H9 (cell line): ENCODE results near the gene SDR42E1. TPM values are rescaled to one million over a fixed set of nuclear protein-coding genes. Genes with fewer than 3 reads are reported as not detected.

Experiments
- DNase-seq: peaks from one replicate; pipeline ENCODE4 v3.0.0-alpha.2; 2017
- H2AFZ ChIP-seq: one replicate; pipeline ENCODE4 v1.6.1; 2013; ENCODE audit warnings: mild to moderate bottlenecking, low read length, control low read depth, moderate library complexity
- H2AK5ac ChIP-seq: 2 replicates; pipeline ENCODE4 v1.6.1; 2013; ENCODE audit warnings: low read length, control low read depth, mixed read lengths; ENCODE audit not compliant: insufficient read length
- H2BK120ac ChIP-seq: one replicate; pipeline ENCODE4 v1.6.1; 2013; ENCODE audit warnings: low read depth, mild to moderate bottlenecking, low read length, control low read depth, inconsistent platforms; ENCODE audit not compliant: poor library complexity, severe bottlenecking
- H2BK12ac ChIP-seq: 2 replicates; pipeline ENCODE4 v1.6.1; 2013; ENCODE audit warnings: low read length, control low read depth, mixed read lengths, low read depth; ENCODE audit not compliant: insufficient read length
- H2BK15ac ChIP-seq: 2 replicates; pipeline ENCODE4 v1.6.1; 2013; ENCODE audit warnings: low read depth, low read length, control low read depth
- H2BK20ac ChIP-seq: one replicate; pipeline ENCODE4 v1.6.1; 2013; ENCODE audit warnings: low read depth, mild to moderate bottlenecking, low read length, control low read depth, inconsistent platforms; ENCODE audit not compliant: poor library complexity, severe bottlenecking
- H2BK5ac ChIP-seq: 2 replicates; pipeline ENCODE4 v1.6.1; 2013; ENCODE audit warnings: low read length, control low read depth, mixed read lengths; ENCODE audit not compliant: insufficient read length
- H3K14ac ChIP-seq: 2 replicates; pipeline ENCODE4 v1.6.1; 2013; ENCODE audit warnings: low read length, control low read depth; ENCODE audit not compliant: insufficient read depth
- H3K18ac ChIP-seq: 2 replicates; pipeline ENCODE4 v1.6.1; 2013; ENCODE audit warnings: low read depth, mild to moderate bottlenecking, mixed read lengths, low read length, control low read depth; ENCODE audit not compliant: insufficient read length
- H3K23ac ChIP-seq: 2 replicates; pipeline ENCODE4 v1.6.1; 2013; ENCODE audit warnings: low read length, control low read depth, mixed read lengths, low read depth; ENCODE audit not compliant: insufficient read length
- H3K23me2 ChIP-seq: 2 replicates; pipeline ENCODE4 v1.6.1; 2013; ENCODE audit warnings: low read depth, mild to moderate bottlenecking, mixed read lengths, low read length, control low read depth; ENCODE audit not compliant: insufficient read length, poor library complexity, severe bottlenecking
- H3K27ac ChIP-seq: 2 replicates; pipeline ENCODE4 v1.5.1; 2013; ENCODE audit warnings: low read length, control low read depth, mixed read lengths, low read depth; ENCODE audit not compliant: insufficient read length
- H3K27me3 ChIP-seq: 2 replicates; pipeline ENCODE4 v1.6.1; 2013; ENCODE audit warnings: low read length, control low read depth, inconsistent platforms; ENCODE audit not compliant: insufficient read depth
- H3K4ac ChIP-seq: 2 replicates; pipeline ENCODE4 v1.6.1; 2013; ENCODE audit warnings: low read depth, mild to moderate bottlenecking, control low read depth, inconsistent platforms, low read length, moderate library complexity
- H3K4me1 ChIP-seq: 2 replicates; pipeline ENCODE4 v1.6.1; 2013; ENCODE audit warnings: low read length, control low read depth, inconsistent platforms; ENCODE audit not compliant: insufficient read depth
- H3K4me2 ChIP-seq: 2 replicates; pipeline ENCODE4 v1.6.1; 2013; ENCODE audit warnings: low read length, control low read depth, mixed read lengths; ENCODE audit not compliant: insufficient read length, insufficient read depth
- H3K56ac ChIP-seq: 2 replicates; pipeline ENCODE4 v1.6.1; 2013; ENCODE audit warnings: low read depth, mild to moderate bottlenecking, mixed read lengths, low read length, control low read depth; ENCODE audit not compliant: insufficient read length
- H3K79me1 ChIP-seq: 2 replicates; pipeline ENCODE4 v1.6.1; 2013; ENCODE audit warnings: low read depth, mild to moderate bottlenecking, moderate library complexity, low read length, control low read depth, inconsistent platforms; ENCODE audit not compliant: insufficient read depth, poor library complexity, severe bottlenecking
- H3K79me2 ChIP-seq: 2 replicates; pipeline ENCODE4 v1.6.1; 2013; ENCODE audit warnings: low read length, control low read depth, inconsistent platforms; ENCODE audit not compliant: insufficient read depth
- H3K9ac ChIP-seq: 2 replicates; pipeline ENCODE4 v1.6.1; 2013; ENCODE audit warnings: low read length, control low read depth, mixed read lengths; ENCODE audit not compliant: insufficient read length; ENCODE audit errors: extremely low read depth
- H3K9me3 ChIP-seq: one replicate; pipeline ENCODE4 v1.6.1; 2013; ENCODE audit warnings: low read depth, low read length, inconsistent platforms; ENCODE audit not compliant: control insufficient read depth
- H3T11ph ChIP-seq: one replicate; pipeline ENCODE4 v1.6.1; 2013; ENCODE audit warnings: mild to moderate bottlenecking, low read length, control low read depth, inconsistent platforms
- H4K20me1 ChIP-seq: one replicate; pipeline ENCODE4 v1.6.1; 2013; ENCODE audit not compliant: control insufficient read depth, insufficient read length, insufficient read depth
- H4K5ac ChIP-seq: 2 replicates; pipeline ENCODE4 v1.6.1; 2013; ENCODE audit warnings: low read depth, mild to moderate bottlenecking, mixed read lengths, low read length, control low read depth; ENCODE audit not compliant: insufficient read length
- H4K8ac ChIP-seq: replicated peaks from 2 replicates; pipeline ENCODE4 v1.6.1; 2013; ENCODE audit warnings: low read length, control low read depth, mixed read lengths, low read depth; ENCODE audit not compliant: insufficient read length
- H4K91ac ChIP-seq: 2 replicates; pipeline ENCODE4 v1.6.1; 2013; ENCODE audit warnings: low read depth, mild to moderate bottlenecking, moderate library complexity, mixed read lengths, low read length, control low read depth; ENCODE audit not compliant: insufficient read length
- H3K27ac Mint-ChIP-seq, 3 experiments: 2 replicates in 2 of 3; 3 replicates in 1 of 3; pipeline ENCODE4 v1.8.0; 2020 to 2021; ENCODE audit warnings: mixed read lengths in 3 of 3, mild to moderate bottlenecking in 1 of 3, moderate library complexity in 1 of 3
- H3K27me3 Mint-ChIP-seq: 2 replicates; pipeline ENCODE4 v1.8.0; 2021; ENCODE audit warnings: low read depth, mild to moderate bottlenecking, moderate library complexity, mixed read lengths
- H3K36me3 Mint-ChIP-seq, 3 experiments: 2 replicates in 2 of 3; 3 replicates in 1 of 3; pipeline ENCODE4 v1.8.0; 2020 to 2021; ENCODE audit warnings: low read depth in 3 of 3, mixed read lengths in 3 of 3; ENCODE audit not compliant: insufficient read depth in 1 of 3
- H3K4me1 Mint-ChIP-seq, 2 experiments: 2 replicates each; pipeline ENCODE4 v1.8.0; 2020; ENCODE audit warnings: mixed read lengths in 2 of 2
- H3K4me3 Mint-ChIP-seq, 2 experiments: 2 replicates in 1 of 2; 3 replicates in 1 of 2; pipeline ENCODE4 v1.8.0; 2020 to 2021; ENCODE audit warnings: mild to moderate bottlenecking in 2 of 2, mixed read lengths in 2 of 2, moderate library complexity in 1 of 2
- H3K9me3 Mint-ChIP-seq, 2 experiments: 2 replicates in 1 of 2; 3 replicates in 1 of 2; pipeline ENCODE4 v1.8.0; 2020; ENCODE audit warnings: mild to moderate bottlenecking in 2 of 2, mixed read lengths in 2 of 2, moderate library complexity in 1 of 2
- WGBS: extraction: QIAGEN DNeasy Blood & Tissue Kit; methylation state at CpG from one replicate; pipeline ENCODE4 v1.1.7; 2013; ENCODE audit warnings: missing lambda C conversion rate, low lambda C conversion rate, mixed read lengths; ENCODE audit not compliant: insufficient read length; ENCODE audit errors: extremely low coverage; 5-methylcytosine and 5-hydroxymethylcytosine counted together
- total RNA-seq: library from RNA; stranded (reverse); gene quantifications from 2 replicates; pipeline ENCODE4 v1.2.1, GENCODE V29; 2021
- TF ChIP-seq, protein P1 (sequence below): fragments of 200-600 bp; sonication (generic); conservative IDR thresholded peaks from 3 replicates; pipeline ENCODE4 v1.8.0; 2021; ENCODE audit warnings: antibody characterized with exemption, mild to moderate bottlenecking

SDR42E1 gene
- total RNA-seq, 1 experiment from 2014 or later = not detected

DNA sequence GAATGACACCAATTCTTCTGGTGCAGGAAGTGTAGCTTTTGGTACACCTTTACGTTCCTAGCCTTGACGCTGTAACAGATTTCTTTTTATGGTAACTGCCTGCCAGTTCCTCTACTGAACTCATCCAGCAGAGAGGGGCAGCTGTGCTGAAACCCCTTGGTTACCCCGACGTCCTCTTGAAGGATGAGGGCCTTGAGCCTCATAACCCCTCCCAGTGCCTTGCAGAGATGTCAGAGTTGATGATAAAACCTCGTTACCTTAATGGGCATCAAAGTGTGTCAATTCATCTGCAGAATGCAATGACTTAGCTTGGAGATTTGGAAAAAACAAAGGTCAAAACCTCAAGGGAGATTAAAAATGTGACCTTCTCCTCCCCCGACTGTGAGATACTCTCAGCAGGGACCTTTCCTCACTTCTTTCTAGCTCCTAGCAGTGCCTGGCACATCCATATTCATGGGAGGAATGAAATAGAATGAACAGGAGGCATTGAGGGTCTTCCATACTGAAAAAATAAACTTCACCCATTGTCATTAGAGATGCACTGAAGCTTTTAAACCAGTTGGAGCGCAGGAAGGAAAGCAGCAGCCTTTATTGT, 69.2 kb downstream of the SDR42E1 start:
- Histone ChIP-seq H4K91ac (no peak overlapping the region), H4K8ac (no peak overlapping the region), H3K23ac (no peak overlapping the region), H3K4me1 (peaks cover 13% of the 10 kb centered on the region; the same call in 1 of the 2 replicates), H3K9ac (no peak overlapping the region), H2BK15ac (no peak overlapping the region), H3K79me2 (no peaks in the 10 kb centered on the region), H3K18ac (no peak overlapping the region), H2AK5ac (no peak overlapping the region), H3T11ph (no peak overlapping the region), H3K4me2 (no peak overlapping the region), H3K27ac (no peak overlapping the region), H2BK5ac (no peak overlapping the region), H4K20me1 (no peaks in the 10 kb centered on the region), H4K5ac (no peak overlapping the region), H3K14ac (no peak overlapping the region), H3K27me3 (no peaks in the 10 kb centered on the region), H3K79me1 (no peaks in the 10 kb centered on the region), H2AFZ (no peak overlapping the region), H2BK120ac (no peak overlapping the region), H3K23me2 (no peaks in the 10 kb centered on the region), H3K56ac (no peak overlapping the region), H3K4ac (no peak overlapping the region), H3K9me3 (no peaks in the 10 kb centered on the region), H2BK20ac (no peak overlapping the region), H2BK12ac (no peak overlapping the region)
- TF ChIP-seq, protein P1, sequence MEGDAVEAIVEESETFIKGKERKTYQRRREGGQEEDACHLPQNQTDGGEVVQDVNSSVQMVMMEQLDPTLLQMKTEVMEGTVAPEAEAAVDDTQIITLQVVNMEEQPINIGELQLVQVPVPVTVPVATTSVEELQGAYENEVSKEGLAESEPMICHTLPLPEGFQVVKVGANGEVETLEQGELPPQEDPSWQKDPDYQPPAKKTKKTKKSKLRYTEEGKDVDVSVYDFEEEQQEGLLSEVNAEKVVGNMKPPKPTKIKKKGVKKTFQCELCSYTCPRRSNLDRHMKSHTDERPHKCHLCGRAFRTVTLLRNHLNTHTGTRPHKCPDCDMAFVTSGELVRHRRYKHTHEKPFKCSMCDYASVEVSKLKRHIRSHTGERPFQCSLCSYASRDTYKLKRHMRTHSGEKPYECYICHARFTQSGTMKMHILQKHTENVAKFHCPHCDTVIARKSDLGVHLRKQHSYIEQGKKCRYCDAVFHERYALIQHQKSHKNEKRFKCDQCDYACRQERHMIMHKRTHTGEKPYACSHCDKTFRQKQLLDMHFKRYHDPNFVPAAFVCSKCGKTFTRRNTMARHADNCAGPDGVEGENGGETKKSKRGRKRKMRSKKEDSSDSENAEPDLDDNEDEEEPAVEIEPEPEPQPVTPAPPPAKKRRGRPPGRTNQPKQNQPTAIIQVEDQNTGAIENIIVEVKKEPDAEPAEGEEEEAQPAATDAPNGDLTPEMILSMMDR = no peak
- Mint-ChIP-seq H3K36me3 (peaks cover 0 to 5% (median 3%) of the 10 kb centered on the region in 3 experiments; a peak in 2 of 7 replicates), H3K9me3 (no peaks in the 10 kb centered on the region), H3K4me3 (no peak overlapping the region), H3K27ac (no peak overlapping the region; a peak in 1 of 7 replicates), H3K27me3 (peaks cover 20% of the 10 kb centered on the region), H3K4me1 (peaks cover 61% of the 10 kb centered on the region in 2 experiments)
- WGBS = no CpG with 5 or more reads among the region's 7 CpGs
- DNase-seq = no peak
